Activated CD4-positive, alpha-beta T cell treated with anti-CD3 and anti-CD28 coated beads for 1 hour (primary cell): Measurements from ENCODE around the gene SLC46A2.

Experiments used
- DNase-seq: peaks from one replicate; pipeline ENCODE4 v3.0.0-alpha.2; 2020

The SLC46A2 gene

DNA sequence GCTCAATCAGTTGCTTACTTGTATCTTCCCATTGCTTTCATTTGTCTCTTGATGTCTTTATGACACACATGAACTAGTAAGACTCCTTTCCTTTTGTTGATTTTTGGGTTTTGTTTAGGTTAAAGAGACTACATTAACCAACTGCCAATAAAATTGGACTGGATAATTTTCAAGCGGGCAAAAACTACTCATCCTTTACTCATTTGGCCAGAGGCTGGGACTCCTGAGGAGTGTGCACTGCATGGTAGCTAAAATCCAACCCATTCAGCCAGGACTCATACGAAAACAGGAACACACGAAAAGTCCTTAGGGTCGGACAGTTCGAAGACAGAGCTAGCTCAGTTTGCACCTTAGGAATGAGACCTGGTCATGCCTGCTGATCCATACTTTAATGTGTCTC is 6.0 kb downstream of the SLC46A2 start:
- no peak for DNase-seq

- no peak for DNase-seq
These were observed 6.6 kb downstream of the SLC46A2 start for GRCh38 chr9:112884101-112884500.

DNA sequence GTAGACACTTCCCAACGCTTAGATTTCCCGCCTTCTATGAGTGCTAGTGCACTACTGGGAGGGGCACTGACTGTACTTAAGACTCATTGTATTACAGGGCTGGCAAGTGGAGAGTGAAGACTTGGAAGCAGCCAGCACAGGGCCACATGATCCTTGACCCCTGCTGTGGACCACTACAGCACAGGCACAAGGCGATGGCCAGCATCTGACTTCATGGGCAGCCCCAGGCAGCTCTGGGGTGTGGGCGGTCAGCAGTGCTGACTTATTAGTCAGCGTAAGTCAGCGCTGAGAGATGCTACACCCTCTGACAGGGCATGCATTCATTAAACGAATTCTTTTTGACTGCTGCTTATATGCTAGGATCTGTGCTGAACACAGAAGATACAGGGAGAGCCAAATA is 9.3 kb downstream of the SLC46A2 start:
- DNase-seq: no peak

- DNase-seq: no peak
These were observed 10.0 kb downstream of the SLC46A2 start for GRCh38 chr9:112880650-112881049.

DNA sequence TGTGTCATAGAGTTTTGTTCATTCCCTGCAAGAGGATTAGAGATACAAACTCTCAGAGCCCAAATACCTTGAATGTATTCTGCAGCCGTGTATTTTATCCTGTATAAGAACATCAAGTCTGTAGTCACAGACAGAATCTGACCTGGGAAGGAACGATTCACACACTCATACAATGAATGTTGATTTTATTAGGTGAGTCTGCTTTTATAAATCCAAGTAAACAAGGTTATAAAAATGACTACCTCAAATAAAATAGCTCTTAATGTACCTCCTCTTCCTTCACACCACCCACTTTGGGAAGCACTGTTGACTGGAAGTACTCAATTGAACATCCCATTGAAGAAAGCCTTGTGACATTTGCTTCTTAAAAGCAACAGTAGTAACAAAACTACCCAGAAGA is 11.9 kb downstream of the SLC46A2 start:
- DNase-seq: no peak

GRCh38 chr9:112873773-112874405 is 16.8 kb downstream of the SLC46A2 start:
- no peak for DNase-seq

DNA sequence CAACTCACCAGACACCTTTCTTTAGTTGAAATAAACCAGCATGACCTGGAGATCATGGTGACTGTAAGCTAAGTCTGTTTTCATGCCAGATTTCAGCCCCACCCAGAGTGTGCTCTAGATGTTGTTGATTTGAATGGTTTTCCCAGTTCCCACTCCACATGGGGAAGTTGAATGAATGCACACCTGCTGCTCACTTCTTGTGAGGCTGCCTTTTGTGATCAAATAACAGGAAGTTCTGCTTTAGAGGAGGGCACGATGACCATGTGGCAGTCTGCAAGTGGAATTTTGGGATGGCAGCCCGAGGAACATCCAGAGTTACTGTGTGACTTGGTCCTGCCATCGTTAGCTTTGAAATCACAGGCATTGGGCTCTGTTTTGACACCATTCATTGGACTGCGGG is 18.7 kb downstream of the SLC46A2 start:
- DNase-seq: no peak

- no peak for DNase-seq
These were observed 20.1 kb downstream of the SLC46A2 start for GRCh38 chr9:112870556-112870955.

GRCh38 chr9:112869917-112870316 is 20.8 kb downstream of the SLC46A2 start:
- DNase-seq: no peak

- DNase-seq: no peak
These were observed 21.6 kb downstream of the SLC46A2 start for GRCh38 chr9:112869041-112869529.

DNA sequence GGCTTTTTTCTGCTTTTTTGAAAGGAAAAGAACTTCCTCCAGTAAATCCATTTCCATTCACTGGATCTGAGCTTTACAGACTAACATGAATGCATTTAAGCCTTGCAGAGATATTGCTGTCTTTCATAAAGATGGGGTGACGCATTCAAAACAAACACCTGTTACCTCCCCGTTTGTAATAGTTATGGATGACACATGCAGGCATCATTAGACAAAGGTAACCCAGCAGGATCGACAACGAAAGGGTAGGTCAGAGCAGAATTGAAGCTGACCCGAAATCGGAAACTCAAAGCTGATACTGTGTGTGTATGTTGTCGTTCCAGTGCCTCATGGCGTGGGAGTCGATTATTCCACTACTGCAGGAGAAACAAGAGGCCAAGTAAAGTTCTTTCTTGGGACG is 22.2 kb downstream of the SLC46A2 start:
- DNase-seq: no peak

- DNase-seq: no peak
These were observed 23.2 kb downstream of the SLC46A2 start for GRCh38 chr9:112867275-112867991.

GRCh38 chr9:112866662-112867274 is 23.9 kb downstream of the SLC46A2 start:
- no peak for DNase-seq

DNA sequence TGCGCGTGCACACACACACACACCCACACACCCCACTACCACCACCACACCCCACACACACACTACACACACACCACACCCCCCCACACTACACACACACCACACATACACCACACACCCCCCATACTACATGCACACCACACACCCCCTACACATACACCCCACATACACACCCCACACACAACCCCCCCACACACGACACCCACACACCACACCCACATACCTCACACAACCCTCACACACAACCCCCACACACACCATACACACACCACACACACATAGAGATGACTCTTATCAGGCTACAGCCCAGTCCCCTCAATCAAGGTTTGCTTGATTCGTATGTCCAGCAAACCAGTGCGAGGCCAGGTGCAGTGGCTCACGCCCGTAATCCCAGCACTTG is 25.7 kb downstream of the SLC46A2 start:
- DNase-seq: no peak

DNA sequence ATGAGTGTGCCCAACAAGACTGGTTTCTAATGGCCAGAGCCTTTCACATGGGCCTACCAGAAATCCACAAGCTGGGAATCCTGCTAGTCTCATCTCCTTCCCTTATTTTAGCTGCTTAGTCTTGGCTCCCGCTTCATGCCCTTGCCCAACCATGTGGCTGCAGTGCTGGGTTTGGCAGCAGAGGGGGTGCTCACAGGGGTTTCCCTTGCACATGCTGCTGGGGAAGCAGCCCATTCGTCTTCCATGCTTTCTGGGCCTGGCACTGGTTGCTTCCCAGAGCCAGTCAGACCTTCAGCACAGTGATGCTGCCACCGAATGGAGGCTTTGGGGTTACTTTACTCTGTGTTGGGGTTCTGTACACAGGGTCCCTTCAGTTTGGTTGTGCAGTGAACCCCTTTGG is 26.3 kb downstream of the SLC46A2 start:
- DNase-seq: no peak

DNA sequence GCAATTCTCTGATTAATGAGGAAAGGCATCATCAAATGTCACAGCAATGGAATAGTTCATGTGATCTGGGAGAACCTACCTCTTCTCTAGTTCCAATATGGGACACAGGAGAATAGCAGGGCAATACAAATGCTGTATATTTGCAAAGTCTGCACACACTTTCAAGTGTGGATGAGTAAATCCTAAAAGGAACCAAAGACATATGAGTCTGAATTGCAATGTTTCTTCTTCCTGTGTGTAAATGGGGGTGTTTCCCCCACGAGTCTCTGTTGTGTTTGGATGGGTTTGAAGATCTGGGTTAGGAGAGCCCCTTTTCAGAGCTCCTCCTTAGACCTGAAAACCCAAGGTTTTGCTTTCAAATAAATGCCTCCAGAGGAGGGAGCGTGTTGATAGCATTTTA is 26.9 kb downstream of the SLC46A2 start:
- no peak for DNase-seq

DNA sequence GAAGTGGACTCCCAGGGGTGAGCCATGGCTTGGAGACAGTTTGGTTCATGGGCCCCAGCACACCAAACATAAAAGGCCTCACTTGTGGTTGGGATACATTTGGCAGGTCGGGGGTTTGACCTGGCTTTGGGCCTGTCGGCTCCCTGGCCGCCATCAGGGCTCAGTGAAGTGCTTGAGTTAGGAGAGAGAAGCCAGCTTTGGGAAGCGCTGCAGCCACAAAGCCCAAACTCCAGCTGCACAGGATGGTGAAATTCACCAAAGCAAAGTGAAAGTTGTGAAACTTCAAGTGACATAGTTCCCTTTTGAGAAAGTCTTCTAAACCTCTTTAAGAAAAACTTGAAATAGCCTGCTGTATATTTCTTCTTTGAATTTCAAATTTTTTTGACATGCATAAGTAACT is 27.5 kb downstream of the SLC46A2 start:
- DNase-seq: no peak

DNA sequence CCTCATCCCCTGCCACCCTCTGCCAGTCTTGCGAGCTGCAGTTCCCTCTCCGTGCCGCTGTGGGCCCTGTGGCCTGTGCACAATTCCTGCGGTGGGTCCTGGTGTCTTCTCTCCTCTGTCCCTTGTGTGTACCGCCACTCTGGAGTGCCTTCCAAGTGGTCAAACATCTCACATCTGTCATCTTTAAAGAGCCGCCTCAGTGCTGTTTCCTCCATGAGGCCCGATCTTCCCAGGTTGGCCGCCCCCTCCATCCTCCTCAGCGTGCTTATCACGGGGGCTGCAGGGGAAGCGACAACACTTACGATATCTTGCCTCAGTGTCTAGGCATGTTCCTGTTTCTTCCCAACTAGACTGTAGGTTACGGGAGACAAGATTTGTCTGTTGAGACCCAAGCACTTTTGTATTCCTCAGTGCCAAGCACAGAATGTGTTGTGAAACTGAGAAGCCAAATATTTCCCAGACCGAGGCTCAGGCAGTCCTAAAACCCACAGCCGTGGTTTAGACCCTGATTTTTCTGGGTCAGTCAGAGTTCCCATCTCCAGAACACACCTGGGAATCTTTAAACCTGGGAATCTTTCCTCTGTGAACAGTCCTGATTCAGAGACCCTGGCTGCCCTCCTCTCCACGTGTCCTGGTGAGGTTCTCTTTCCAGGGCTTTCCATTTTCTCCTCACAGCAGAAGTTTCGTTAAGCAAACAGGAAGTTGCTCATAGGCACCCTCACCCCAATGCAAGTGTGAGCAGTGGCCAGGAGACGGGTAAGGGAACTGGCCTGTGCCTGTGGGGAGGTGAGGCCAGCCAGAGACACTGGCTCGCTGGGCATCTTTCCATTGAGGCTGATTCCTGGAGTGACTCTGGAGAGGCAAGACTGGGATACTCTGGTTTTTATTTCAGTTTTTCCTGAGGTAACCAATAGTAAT is 28.8 kb downstream of the SLC46A2 start:
- no peak for DNase-seq

- DNase-seq: no peak
These were observed 29.5 kb downstream of the SLC46A2 start for GRCh38 chr9:112861155-112861554.

DNA sequence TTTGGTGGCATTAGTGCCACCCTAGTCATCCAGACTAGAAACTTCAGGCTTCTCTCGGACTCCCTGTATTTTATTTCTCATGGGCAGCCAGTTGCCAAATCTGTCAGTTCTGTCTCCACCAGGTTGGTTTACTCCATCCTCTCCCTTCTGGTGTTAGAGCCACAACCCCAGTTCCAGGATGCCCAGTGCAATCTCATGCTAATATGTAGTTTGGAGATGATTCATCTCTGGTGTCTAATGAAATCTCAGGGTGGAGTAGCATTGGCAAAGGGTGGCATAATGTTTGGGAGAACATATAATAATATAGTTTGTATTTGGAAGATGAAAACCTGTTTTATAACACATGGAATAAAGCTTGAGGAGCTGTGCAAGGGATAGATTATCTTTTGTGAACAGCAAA is 30.2 kb downstream of the SLC46A2 start:
- no peak for DNase-seq

GRCh38 chr9:112858625-112859147 is 32.0 kb downstream of the SLC46A2 start:
- no peak for DNase-seq

DNA sequence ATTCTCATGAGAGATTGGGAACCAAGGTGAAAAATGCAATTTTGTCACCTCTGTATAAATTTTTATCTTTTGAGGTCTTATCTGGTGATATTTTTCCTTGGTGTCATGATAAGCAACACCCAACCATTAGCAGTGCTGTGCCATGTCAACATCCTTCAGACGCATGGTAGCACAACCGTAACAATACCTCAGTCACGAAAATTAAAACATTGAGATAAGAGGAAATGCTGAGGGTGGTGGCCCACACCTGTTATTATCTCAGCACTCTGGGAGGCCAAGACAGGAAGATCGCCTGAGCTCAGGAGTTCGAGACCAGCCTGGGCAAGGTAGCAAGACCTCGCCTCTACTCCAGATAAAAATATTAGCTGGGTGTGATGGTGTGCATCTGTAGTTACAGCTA is 32.7 kb downstream of the SLC46A2 start:
- DNase-seq: no peak

GRCh38 chr9:112856843-112857242 is 33.8 kb downstream of the SLC46A2 start:
- no peak for DNase-seq
